ENCODE results near the gene DIPK2B.

DIPK2B gene

GRCh38 chrX:45200741-45201234 is at the start of gene DIPK2B:
TSS of gene DIPK2B (minus strand) at chrX:45200876. CDS start at chrX:45200826, 50 bp downstream.
- no peak for DNase-seq

GRCh38 chrX:45240301-45240700 is 39.6 kb upstream of the DIPK2B start:
- DNase-seq, result no peak

- no peak for DNase-seq
Measured at GRCh38 chrX:45238489-45238888, 37.8 kb upstream of the DIPK2B start.

- no peak for DNase-seq
Measured at GRCh38 chrX:45233531-45233930, 32.9 kb upstream of the DIPK2B start.

GRCh38 chrX:45232139-45232538 is 31.5 kb upstream of the DIPK2B start:
- DNase-seq, result no peak

GRCh38 chrX:45230410-45230809 is 29.7 kb upstream of the DIPK2B start:
- no peak for DNase-seq

GRCh38 chrX:45229348-45229747 is 28.7 kb upstream of the DIPK2B start:
- no peak for DNase-seq

GRCh38 chrX:45228126-45228525 is 27.4 kb upstream of the DIPK2B start:
- no peak for DNase-seq

GRCh38 chrX:45208121-45208856 is 7.6 kb upstream of the DIPK2B start:
- no peak for DNase-seq

- DNase-seq, result no peak
Measured at GRCh38 chrX:45202171-45202570, 1.5 kb upstream of the DIPK2B start.

GRCh38 chrX:45198706-45199105 is 2.0 kb downstream of the DIPK2B start:
- DNase-seq, result no peak

- no peak for DNase-seq
Measured at GRCh38 chrX:45198301-45198700, 2.4 kb downstream of the DIPK2B start.

GRCh38 chrX:45196701-45197100 is 4.0 kb downstream of the DIPK2B start:
- no peak for DNase-seq

- DNase-seq, result no peak
Measured at GRCh38 chrX:45191820-45192409, 8.8 kb downstream of the DIPK2B start.

GRCh38 chrX:45191383-45191782 is 9.3 kb downstream of the DIPK2B start:
- DNase-seq, result no peak

GRCh38 chrX:45187731-45188130 is 12.9 kb downstream of the DIPK2B start:
- no peak for DNase-seq

- DNase-seq, result no peak
Measured at GRCh38 chrX:45186643-45187026, 14.0 kb downstream of the DIPK2B start.

- DNase-seq, result no peak
Measured at GRCh38 chrX:45184211-45184610, 16.5 kb downstream of the DIPK2B start.

- no peak for DNase-seq
Measured at GRCh38 chrX:45172890-45173289, 27.8 kb downstream of the DIPK2B start.

GRCh38 chrX:45166781-45167180 is 33.9 kb downstream of the DIPK2B start:
- DNase-seq, result no peak

- no peak for DNase-seq
Measured at GRCh38 chrX:45165726-45166125, 35.0 kb downstream of the DIPK2B start.

- no peak for DNase-seq
Measured at GRCh38 chrX:45164995-45165394, 35.7 kb downstream of the DIPK2B start.

- DNase-seq, result no peak
Measured at GRCh38 chrX:45164021-45164621, 36.6 kb downstream of the DIPK2B start.

- DNase-seq, result no peak
Measured at GRCh38 chrX:45157647-45158046, 43.0 kb downstream of the DIPK2B start.

Data from NCI-H1436 (cell line).